AG10803 (cell line): ENCODE measurements around the gene NPBWR2.
"Not testable (repeated sequence)": the region's sequence is repeated elsewhere in the genome, so short reads cannot be mapped to it uniquely, and the experiment has no call there.

ENCODE experiments used
- DNase-seq: peaks from one replicate; pipeline ENCODE4 v3.0.0; 2010; ENCODE audit warnings: low read depth
- H3K4me3 ChIP-seq: 2 replicates; pipeline ENCODE4 v1.5.1; 2011; ENCODE audit warnings: mild to moderate bottlenecking, low read length, control low read depth
- TF ChIP-seq, protein P1 (sequence below): conservative IDR thresholded peaks from 2 replicates; pipeline ENCODE4 v1.5.1; 2011; ENCODE audit warnings: mild to moderate bottlenecking, low read length, control low read depth, inconsistent platforms

Gene NPBWR2

DNA sequence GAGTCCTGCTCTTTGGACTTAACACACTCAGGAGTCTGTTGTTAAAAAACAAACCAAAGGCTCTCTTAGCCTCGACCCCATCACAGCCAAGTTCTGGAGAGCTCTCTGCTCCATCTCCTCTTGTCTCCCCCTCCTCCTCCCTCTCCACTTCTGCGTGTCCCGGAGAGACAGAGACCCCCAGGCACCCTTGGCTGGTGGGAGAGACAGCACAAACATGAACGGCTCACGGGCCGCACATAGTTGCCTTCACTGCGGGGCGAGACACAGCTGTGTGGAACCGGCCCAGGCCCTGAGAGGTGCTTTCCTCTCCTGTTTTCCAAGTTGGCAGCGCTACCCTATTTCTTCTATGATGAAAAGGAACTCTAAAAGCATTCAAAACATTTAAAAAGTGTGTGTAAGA is 33.6 kb upstream of the NPBWR2 start:
- TF ChIP-seq, protein P1, sequence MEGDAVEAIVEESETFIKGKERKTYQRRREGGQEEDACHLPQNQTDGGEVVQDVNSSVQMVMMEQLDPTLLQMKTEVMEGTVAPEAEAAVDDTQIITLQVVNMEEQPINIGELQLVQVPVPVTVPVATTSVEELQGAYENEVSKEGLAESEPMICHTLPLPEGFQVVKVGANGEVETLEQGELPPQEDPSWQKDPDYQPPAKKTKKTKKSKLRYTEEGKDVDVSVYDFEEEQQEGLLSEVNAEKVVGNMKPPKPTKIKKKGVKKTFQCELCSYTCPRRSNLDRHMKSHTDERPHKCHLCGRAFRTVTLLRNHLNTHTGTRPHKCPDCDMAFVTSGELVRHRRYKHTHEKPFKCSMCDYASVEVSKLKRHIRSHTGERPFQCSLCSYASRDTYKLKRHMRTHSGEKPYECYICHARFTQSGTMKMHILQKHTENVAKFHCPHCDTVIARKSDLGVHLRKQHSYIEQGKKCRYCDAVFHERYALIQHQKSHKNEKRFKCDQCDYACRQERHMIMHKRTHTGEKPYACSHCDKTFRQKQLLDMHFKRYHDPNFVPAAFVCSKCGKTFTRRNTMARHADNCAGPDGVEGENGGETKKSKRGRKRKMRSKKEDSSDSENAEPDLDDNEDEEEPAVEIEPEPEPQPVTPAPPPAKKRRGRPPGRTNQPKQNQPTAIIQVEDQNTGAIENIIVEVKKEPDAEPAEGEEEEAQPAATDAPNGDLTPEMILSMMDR, result no peak
- DNase-seq, result no peak

DNA sequence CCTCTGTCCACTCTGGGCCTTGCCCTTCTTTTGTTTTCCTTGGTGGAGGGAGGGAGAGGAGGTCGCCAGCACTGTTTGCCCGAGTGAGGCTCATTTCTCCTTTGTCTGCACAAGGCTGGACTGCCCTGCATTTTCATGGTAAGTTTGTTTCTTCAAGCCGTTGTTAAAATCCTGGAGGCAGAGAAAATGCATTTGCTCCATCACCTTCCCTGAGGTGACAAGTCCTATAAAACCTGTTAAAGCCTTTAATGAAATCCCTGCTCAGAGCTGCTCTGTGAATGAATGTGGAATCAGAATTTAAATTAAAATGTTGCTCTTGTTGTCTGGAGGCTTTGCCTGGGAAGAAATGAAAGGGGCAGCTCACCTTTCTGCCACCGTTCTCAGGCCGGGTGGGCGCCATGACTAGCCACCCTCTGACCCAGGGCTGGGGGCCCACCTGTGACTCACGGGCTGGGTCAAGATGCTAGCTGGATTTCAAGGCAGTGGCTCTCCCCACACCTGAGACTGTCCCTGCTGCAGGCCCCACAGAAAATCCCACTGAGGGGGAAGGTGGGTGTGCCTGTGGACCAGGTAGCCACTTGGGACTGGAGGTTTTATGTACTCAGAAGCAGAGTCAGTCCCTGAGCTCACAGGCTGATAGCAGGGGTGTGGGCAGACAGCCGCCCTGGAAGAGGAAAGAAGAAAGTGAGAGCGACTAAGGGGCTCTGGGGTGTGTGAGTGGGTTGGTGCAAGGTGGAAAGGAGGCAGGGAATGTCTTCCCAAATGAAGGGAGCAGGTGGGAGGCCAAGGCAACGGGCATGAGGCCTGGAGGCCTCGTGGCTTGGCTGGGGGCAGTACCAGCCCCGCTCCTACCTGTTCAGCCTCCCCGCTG is 32.9 kb upstream of the NPBWR2 start:
- DNase-seq, result no peak
- no peak overlapping the region for H3K4me3 ChIP-seq
- TF ChIP-seq, protein P1, result no peak

More for the DNA sequence above, 33.6 kb upstream of the NPBWR2 start:
- H3K4me3 ChIP-seq, result no peak overlapping the region

DNA sequence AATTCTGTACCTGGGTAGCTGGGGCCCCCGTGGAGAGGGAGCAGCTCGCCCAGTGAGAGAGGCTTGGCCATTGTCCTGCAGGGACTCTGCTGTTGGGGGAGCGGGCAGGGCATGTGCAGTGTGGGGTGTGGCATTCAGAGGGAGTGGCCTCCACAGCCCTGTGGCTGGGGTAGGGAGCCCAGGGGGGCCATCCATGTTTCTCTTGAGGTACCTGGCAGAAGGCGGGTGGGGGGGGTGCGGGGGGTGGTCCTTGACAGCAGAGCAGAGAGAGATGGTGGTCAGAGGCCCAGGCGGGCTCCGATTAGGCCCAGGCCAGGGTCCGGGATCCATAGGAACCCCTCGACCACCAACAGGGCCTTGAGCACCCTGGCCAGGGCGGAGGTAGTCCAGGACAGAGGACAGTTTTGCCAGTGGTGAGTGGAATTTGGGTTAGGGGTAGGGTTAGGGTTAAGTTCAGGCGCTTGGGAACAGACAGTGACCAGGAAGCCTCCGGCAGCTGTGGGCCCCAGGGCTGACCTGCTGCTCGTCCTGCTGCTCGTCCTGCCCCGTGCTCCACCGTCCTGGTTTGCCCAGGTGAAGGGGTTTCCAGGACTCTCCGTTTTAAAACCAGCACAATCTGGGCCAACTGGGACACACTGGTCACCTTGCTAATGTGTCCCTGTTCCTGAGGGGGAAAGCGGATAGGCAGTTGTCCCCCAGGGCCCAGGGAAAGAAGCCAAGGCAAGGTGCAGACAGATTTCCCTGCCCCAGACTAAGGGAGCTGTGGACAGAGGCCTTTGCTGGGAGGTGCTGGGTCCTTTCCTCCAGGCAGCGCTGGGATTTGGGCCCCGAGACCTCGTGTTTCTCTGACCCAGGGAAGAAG is 32.1 kb upstream of the NPBWR2 start:
- no peak for DNase-seq
- TF ChIP-seq, protein P1, result no peak
- no peak overlapping the region for H3K4me3 ChIP-seq

DNA sequence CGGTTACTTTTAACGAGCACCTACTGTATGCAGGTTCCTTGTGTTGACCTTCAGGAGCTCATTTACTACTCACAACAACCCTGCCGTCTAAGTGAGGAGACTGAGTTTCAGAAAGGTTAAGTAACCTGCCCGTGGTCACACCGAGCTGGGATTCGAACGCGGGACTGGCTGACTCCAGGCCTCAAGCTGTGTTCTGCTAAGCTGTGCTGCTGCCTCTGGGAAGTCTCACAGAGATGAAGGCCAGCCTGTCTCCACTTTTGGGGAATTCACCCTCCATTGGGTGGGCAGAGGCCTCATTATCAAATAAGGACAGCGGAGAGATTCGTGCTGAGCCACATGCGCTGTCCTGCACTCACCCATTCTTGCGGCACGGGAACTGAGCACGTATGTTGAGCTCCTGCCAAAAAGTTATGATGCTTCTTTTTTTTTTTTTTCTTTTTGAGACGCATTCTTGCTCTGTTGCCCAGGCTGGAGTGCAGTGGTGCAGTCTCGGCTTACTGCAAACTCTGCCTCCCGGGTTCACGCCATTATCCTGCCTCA is 31.0 kb upstream of the NPBWR2 start:
- H3K4me3 ChIP-seq, result no peak overlapping the region
- no peak for DNase-seq
- TF ChIP-seq, protein P1, result no peak

DNA sequence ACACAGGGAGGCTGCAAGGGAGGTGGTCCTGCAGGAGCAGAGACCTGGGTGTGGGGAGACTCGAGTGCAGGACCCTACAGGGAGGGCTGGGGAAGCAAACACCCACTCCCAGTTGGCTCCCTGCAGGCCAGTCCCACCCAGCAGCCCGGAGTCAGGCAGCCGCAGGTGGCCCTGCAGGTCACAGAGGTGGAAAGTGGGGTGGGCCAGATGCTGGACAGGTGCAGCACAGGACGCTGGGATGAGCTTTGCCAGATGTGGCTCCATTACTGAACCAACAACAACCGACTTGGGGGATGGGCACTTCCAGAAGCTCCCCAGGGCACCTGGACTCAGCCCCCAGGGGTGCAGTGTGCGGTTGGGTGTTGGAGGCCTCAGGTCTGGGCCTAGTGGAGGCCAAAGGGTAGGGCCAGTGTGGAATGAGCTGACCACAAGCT is 30.2 kb upstream of the NPBWR2 start:
- TF ChIP-seq, protein P1, result no peak
- no peak for DNase-seq
- no peak overlapping the region for H3K4me3 ChIP-seq

DNA sequence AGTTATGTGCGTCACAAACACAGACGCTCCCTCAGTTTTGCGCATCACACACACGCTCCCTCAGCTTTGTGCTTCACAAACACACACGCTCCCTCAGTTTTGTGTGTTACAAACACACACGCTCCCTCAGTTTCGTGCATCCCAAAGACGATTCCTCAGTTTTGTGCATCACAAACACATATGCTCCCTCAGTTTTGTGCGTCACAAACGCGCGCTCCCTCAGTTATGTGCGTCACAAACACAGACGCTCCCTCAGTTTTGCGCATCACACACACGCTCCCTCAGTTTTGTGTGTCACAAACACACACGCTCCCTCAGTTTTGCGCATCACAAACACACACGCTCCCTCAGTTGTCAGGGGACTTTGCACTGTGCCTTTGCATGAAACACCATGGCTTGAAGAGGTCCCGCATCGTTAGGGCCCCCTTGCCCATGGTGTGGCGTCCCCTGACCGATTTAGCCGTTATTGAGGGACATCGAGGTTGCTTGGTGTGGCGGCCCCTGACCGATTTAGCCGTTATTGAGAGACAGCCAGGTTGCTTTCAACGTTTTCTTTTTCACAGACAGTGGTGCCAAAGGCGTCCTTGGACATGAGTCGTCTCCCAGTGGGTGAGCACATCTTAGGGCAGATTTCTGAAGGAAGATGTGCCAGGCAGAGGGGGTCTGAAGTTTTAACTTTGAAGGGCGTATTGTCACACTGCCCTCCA is 28.8 kb upstream of the NPBWR2 start:
- DNase-seq, result no peak
- no peak overlapping the region for H3K4me3 ChIP-seq
- TF ChIP-seq, protein P1, result no peak

DNA sequence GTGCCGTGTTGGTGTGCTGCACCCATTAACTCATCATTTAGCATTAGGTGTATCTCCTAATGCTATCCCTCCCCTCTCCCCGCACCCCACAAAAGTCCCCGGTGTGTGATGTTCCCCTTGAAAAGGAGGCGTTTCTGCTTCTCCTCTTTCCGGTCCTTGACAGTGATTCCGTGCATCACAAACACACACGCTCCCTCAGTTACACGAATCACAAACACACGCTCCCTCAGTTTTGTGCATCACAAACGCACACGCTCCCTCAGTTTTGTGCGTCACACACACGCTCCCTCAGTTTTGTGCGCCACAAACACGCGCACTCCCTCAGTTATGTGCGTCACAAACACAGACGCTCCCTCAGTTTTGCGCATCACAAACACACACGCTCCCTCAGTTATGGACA is 27.4 kb upstream of the NPBWR2 start:
- DNase-seq, H3K4me3 ChIP-seq: not testable (repeated sequence)
